A673 (cell line): ENCODE results near the gene H6PD. TPM values are rescaled to one million over a fixed set of nuclear protein-coding genes. Genes with fewer than 3 reads are reported as not detected.

Experiments used
- BruUV-seq: library from RNA; stranded (reverse); fragments of 400-500 nt; replicated peaks from 2 replicates; lab custom pipeline; 2021; lab: Mats Ljungman, UMichigan
- CTCF ChIA-PET: fragments of 300-600 bp; sonication (Branson Sonifier 250); formaldehyde crosslinking; loops from one replicate; lab custom pipeline; 2022; ENCODE audit warnings: antibody characterized with exemption; lab: Charles Lee
- POLR2A ChIA-PET: fragments of 300-600 bp; sonication (Branson Sonifier 250); formaldehyde crosslinking; loops from one replicate; lab custom pipeline; 2022; ENCODE audit warnings: antibody characterized with exemption; ENCODE audit not compliant: low non-redundant PET; lab: Charles Lee
- DNase-seq: peaks from one replicate; pipeline ENCODE4 v3.0.0-alpha.2; 2015; ENCODE audit warnings: low spot score
- H3K27ac ChIP-seq: fragments of 200-600 bp; sonication (generic); 2 replicates; pipeline ENCODE4 v1.5.1; 2016; ENCODE audit warnings: mixed run types, low read depth, mild to moderate bottlenecking, mixed read lengths, antibody characterized with exemption, low read length; ENCODE audit not compliant: poor library complexity, severe bottlenecking
- H3K27me3 ChIP-seq: fragments of 200-600 bp; sonication (generic); replicated peaks from 2 replicates; pipeline ENCODE4 v1.6.1; 2017; ENCODE audit warnings: mixed run types, low read depth, mild to moderate bottlenecking, mixed read lengths, antibody characterized with exemption, low read length; ENCODE audit not compliant: insufficient read depth, poor library complexity
- H3K36me3 ChIP-seq: fragments of 200-600 bp; sonication (generic); 2 replicates; pipeline ENCODE4 v1.6.1; 2016; ENCODE audit warnings: mixed run types, mild to moderate bottlenecking, mixed read lengths, antibody characterized with exemption, low read length; ENCODE audit not compliant: insufficient read depth, poor library complexity, severe bottlenecking
- H3K4me1 ChIP-seq: fragments of 200-600 bp; sonication (generic); 2 replicates; pipeline ENCODE4 v1.6.1; 2017; ENCODE audit warnings: mixed run types, mild to moderate bottlenecking, mixed read lengths, antibody characterized with exemption, low read length; ENCODE audit not compliant: insufficient read depth, poor library complexity, severe bottlenecking
- H3K4me3 ChIP-seq: fragments of 200-600 bp; sonication (generic); 2 replicates; pipeline ENCODE4 v1.5.1; 2016; ENCODE audit warnings: low read depth, mixed run types, mild to moderate bottlenecking, mixed read lengths, low read length; ENCODE audit not compliant: poor library complexity, severe bottlenecking
- H3K9me3 ChIP-seq: fragments of 200-600 bp; sonication (generic); 2 replicates; pipeline ENCODE4 v1.6.1; 2016; ENCODE audit warnings: mixed run types, low read depth, mild to moderate bottlenecking, mixed read lengths, antibody characterized with exemption, low read length; ENCODE audit not compliant: poor library complexity, severe bottlenecking
- EZH2 ChIP-seq: fragments of 200-600 bp; sonication (generic); IDR thresholded peaks from 2 replicates; pipeline ENCODE4 v1.6.1; 2017; ENCODE audit warnings: borderline replicate concordance, low read depth, mild to moderate bottlenecking, mixed read lengths, antibody characterized with exemption, low read length; ENCODE audit not compliant: poor library complexity, severe bottlenecking
- intact Hi-C: fragments of 100-400 bp; cut with micrococcal nuclease; formaldehyde crosslinking; loops from one replicate; pipeline ENCODE4 v1.10.0; 2022; ENCODE audit not compliant: unreplicated experiment
- total RNA-seq: library from RNA; stranded (reverse); gene quantifications from 2 replicates; pipeline ENCODE4 v1.2.3, GENCODE V29; 2021
- TF ChIP-seq, protein P1 (sequence below): fragments of 300-800, 200-600 bp; sonication (generic); conservative IDR thresholded peaks from 2 replicates; pipeline ENCODE4 v1.5.1; 2017; ENCODE audit warnings: low read depth, mild to moderate bottlenecking, antibody characterized with exemption, low read length, moderate library complexity, mixed read lengths

The H6PD gene
- total RNA-seq, 1 experiment from 2014 or later: 6.2 TPM

- Histone ChIP-seq H3K27me3 (peaks cover 14% of the 10 kb centered on the region), H3K36me3 (no peaks in the 10 kb centered on the region), H3K4me1 (no peaks in the 10 kb centered on the region), H3K4me3 (no peak overlapping the region), H3K27ac (no peak overlapping the region), H3K9me3 (peaks cover 14% of the 10 kb centered on the region)
- CTCF ChIA-PET: interaction anchor here (0.5 kb wide), 1 partner anchor 119 kb away, joined by 5 read pairs; no protein-coding TSS in a partner anchor
- POLR2A ChIA-PET: no interaction called here
- no TSS peak for BruUV-seq
- TF ChIP-seq EZH2: no peak
- TF ChIP-seq, protein P1, sequence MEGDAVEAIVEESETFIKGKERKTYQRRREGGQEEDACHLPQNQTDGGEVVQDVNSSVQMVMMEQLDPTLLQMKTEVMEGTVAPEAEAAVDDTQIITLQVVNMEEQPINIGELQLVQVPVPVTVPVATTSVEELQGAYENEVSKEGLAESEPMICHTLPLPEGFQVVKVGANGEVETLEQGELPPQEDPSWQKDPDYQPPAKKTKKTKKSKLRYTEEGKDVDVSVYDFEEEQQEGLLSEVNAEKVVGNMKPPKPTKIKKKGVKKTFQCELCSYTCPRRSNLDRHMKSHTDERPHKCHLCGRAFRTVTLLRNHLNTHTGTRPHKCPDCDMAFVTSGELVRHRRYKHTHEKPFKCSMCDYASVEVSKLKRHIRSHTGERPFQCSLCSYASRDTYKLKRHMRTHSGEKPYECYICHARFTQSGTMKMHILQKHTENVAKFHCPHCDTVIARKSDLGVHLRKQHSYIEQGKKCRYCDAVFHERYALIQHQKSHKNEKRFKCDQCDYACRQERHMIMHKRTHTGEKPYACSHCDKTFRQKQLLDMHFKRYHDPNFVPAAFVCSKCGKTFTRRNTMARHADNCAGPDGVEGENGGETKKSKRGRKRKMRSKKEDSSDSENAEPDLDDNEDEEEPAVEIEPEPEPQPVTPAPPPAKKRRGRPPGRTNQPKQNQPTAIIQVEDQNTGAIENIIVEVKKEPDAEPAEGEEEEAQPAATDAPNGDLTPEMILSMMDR: no peak
- intact Hi-C loops: loop anchor here (10.0 kb wide), 1 partner anchor 313 kb away; no protein-coding TSS in a partner anchor
- no peak for DNase-seq
These were observed 26.9 kb downstream of the H6PD start for GRCh38 chr1:9261496-9261895.

- no peak overlapping the region for H3K4me3 ChIP-seq
- H3K36me3 ChIP-seq: no peaks in the 10 kb centered on the region
- TF ChIP-seq, protein P1: no peak
- TF ChIP-seq EZH2: no peak
- H3K4me1 ChIP-seq: no peaks in the 10 kb centered on the region
- no peak overlapping the region for H3K27ac ChIP-seq
- ChIA-PET POLR2A (no interaction called here), CTCF (interaction anchor here (0.5 kb wide), 1 partner anchor 120 kb away, joined by 5 read pairs; no protein-coding TSS in a partner anchor)
- H3K27me3 ChIP-seq: peaks cover 5% of the 10 kb centered on the region
- no peak for DNase-seq
- BruUV-seq: no TSS peak
- intact Hi-C loops: loop anchor here (10.0 kb wide), 1 partner anchor 312 kb away; no protein-coding TSS in a partner anchor
- peaks cover 14% of the 10 kb centered on the region for H3K9me3 ChIP-seq
These were observed 27.8 kb downstream of the H6PD start for GRCh38 chr1:9262096-9262986.

DNA sequence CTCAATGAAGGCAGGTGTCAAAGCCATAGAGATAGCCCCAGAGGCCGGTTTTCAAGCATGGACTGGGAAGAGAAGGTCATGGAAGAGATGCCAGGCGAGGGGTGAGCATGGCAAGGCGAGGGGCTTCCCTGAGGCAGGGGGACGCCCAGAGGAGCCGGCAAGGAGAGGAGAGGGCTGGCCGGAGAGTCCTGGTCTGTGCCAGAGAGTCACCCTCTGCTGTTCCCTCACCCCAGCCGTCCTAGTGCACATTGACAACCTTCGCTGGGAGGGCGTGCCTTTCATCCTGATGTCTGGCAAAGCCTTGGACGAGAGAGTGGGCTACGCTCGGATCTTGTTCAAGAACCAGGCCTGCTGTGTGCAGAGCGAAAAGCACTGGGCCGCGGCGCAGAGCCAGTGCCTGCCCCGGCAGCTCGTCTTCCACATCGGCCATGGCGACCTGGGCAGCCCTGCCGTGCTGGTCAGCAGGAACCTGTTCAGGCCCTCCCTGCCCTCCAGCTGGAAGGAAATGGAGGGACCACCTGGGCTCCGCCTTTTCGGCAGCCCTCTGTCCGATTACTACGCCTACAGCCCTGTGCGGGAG, 28.8 kb downstream of the H6PD start:
- Histone ChIP-seq H3K27ac (no peak overlapping the region), H3K9me3 (peaks cover 14% of the 10 kb centered on the region), H3K27me3 (no peaks in the 10 kb centered on the region), H3K36me3 (no peaks in the 10 kb centered on the region), H3K4me1 (no peaks in the 10 kb centered on the region), H3K4me3 (no peak overlapping the region)
- ChIA-PET POLR2A (no interaction called here), CTCF (no interaction called here)
- intact Hi-C loops: loop anchor here (10.0 kb wide), 1 partner anchor 311 kb away; no protein-coding TSS in a partner anchor
- BruUV-seq: no TSS peak
- DNase-seq: no peak
- TF ChIP-seq, protein P1: no peak
- TF ChIP-seq EZH2: no peak
